Neural progenitor cell (in vitro differentiated cells): ENCODE data around the gene IL1R2.

ENCODE experiments used
- EZH2phosphoT487 ChIP-seq: fragments of 200-600 bp; sonication (generic); IDR thresholded peaks from 2 replicates; pipeline ENCODE4 v1.6.1; 2017; ENCODE audit warnings: antibody characterized with exemption
- TF ChIP-seq, protein P1 (sequence below): fragments of 200-600 bp; sonication (generic); IDR thresholded peaks from 2 replicates; pipeline ENCODE4 v1.5.1; 2017; ENCODE audit warnings: antibody characterized with exemption, mild to moderate bottlenecking

GRCh38 chr2:102075479-102075878, 83.7 kb downstream of the IL1R2 start:
- TF ChIP-seq, protein P1, sequence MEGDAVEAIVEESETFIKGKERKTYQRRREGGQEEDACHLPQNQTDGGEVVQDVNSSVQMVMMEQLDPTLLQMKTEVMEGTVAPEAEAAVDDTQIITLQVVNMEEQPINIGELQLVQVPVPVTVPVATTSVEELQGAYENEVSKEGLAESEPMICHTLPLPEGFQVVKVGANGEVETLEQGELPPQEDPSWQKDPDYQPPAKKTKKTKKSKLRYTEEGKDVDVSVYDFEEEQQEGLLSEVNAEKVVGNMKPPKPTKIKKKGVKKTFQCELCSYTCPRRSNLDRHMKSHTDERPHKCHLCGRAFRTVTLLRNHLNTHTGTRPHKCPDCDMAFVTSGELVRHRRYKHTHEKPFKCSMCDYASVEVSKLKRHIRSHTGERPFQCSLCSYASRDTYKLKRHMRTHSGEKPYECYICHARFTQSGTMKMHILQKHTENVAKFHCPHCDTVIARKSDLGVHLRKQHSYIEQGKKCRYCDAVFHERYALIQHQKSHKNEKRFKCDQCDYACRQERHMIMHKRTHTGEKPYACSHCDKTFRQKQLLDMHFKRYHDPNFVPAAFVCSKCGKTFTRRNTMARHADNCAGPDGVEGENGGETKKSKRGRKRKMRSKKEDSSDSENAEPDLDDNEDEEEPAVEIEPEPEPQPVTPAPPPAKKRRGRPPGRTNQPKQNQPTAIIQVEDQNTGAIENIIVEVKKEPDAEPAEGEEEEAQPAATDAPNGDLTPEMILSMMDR = no peak
- no peak for TF ChIP-seq EZH2phosphoT487
